Measurements from ENCODE around the gene ARMC5.
"Not testable (repeated sequence)": the region's sequence is repeated elsewhere in the genome, so short reads cannot be mapped to it uniquely, and the experiment has no call there.

Gene ARMC5

GRCh38 chr16:31436221-31437045, 22.9 kb upstream of the ARMC5 start:
- TF ChIP-seq CTCF (conservative IDR thresholded peaks at IDR 0.05) = no peak
- no peak overlapping the region for H3K27ac ChIP-seq

- no peak overlapping the region for H3K27ac ChIP-seq
- TF ChIP-seq CTCF (conservative IDR thresholded peaks at IDR 0.05) = no peak
Observed at GRCh38 chr16:31438414-31438813, 20.9 kb upstream of the ARMC5 start.

- H3K27ac ChIP-seq = not testable (repeated sequence)
Observed at GRCh38 chr16:31439023-31439422, 20.3 kb upstream of the ARMC5 start.

DNA sequence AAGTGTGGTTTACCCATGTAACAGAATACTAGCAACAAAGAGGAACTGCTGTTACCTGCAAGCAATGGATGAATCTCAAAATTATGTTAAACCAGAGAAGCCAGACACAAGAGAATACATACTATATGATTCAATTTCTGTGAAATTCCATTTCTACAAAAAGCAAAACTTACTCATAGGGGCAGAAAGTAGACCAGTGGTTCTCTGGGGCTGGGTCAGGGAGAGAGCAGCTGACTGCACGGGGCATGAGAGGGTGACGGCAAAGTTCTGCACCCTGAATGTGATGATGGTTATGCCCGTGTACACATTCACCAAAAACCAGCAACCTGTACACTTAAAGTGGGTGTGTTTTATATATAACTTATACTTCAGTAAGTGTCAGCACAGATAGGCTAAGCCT, 19.8 kb upstream of the ARMC5 start:
- H3K27ac ChIP-seq = no peak overlapping the region
- TF ChIP-seq CTCF (conservative IDR thresholded peaks at IDR 0.05) = no peak

- TF ChIP-seq CTCF (conservative IDR thresholded peaks at IDR 0.05) = no peak
- H3K27ac ChIP-seq = no peak overlapping the region
Observed at GRCh38 chr16:31440516-31441184, 18.7 kb upstream of the ARMC5 start.

DNA sequence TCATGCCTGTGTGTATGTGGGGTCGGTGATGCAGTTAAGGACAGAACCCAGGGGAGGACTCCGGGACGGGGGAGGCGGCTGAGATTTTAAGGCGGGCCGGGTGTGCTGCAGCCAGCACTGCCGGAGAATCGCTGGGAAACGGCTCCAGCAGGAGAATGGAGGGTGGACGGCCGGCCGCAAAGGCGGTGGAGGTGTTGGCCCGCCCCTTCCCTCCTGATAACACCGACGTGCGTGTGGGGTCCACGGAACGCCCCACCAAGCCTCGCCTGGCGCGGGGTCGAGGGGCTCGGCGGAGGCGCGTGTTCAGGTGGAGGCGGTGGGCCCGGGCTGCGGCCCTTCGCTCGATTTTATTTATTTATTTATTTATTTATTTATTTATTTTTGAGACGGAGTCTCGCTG, 17.3 kb upstream of the ARMC5 start:
- no peak overlapping the region for H3K27ac ChIP-seq
- TF ChIP-seq CTCF (conservative IDR thresholded peaks at IDR 0.05) = no peak

DNA sequence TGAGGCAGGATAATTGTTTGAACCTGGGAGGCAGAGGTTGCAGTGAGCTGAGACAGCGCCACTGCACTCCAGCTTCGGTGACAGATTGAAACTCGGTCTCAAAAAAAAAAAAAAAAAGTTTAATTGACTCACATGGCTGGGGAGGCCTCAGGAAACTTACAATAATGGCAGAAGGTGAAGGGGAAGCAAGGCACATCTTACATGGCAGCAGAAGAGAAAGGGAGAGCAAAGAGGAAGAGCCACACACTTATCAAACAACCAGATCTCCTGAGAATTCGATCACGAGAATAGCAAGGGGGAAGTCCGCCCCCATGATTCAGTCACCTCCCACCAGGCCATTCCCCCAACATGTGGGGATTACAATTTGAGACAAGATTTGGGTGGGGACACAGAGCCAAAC, 13.4 kb upstream of the ARMC5 start:
- not testable (repeated sequence) for H3K27ac ChIP-seq

DNA sequence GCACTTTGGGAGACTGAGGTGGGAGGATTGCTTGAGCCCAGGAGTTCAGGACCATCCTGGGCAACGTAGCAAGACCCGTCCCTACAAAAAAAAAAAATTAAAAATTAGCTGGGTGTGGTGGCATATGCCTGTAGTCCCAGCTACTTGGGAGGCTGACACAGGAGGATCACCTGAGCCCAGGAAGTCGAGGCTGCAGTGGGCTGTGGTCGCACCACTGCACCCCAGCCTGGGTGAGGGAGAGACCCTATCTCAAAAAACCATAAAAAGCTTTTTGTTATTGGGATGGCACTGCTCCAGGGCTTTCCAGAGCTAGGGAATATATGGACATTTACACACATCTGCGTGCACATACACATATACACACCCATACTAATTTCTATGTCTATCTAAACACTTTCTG, 8.1 kb upstream of the ARMC5 start:
- TF ChIP-seq CTCF (conservative IDR thresholded peaks at IDR 0.05) = no peak

More for the DNA sequence above, 8.1 kb upstream of the ARMC5 start:
- H3K27ac ChIP-seq = peak overlapping the region; percentile 62
